Activated T-cell treated with anti-CD3 and anti-CD28 coated beads, Interleukin-2, amount 50 U/mL, for 1 hour (primary cell): ENCODE measurements around the gene BDP1.
"Not testable (repeated sequence)": the region's sequence is repeated elsewhere in the genome, so short reads cannot be mapped to it uniquely, and the experiment has no call there.

Experiments
- DNase-seq: peaks from one replicate; pipeline ENCODE4 v3.0.0-alpha.2; 2020

Gene BDP1

GRCh38 chr5:71475788-71476384 is 20.4 kb downstream of the BDP1 start:
- no peak for DNase-seq

- DNase-seq = no peak
Measured at GRCh38 chr5:71481441-71481840, 26.0 kb downstream of the BDP1 start.

GRCh38 chr5:71482132-71482531 is 26.7 kb downstream of the BDP1 start:
- no peak for DNase-seq

- DNase-seq = no peak
Measured at GRCh38 chr5:71483355-71483754, 27.9 kb downstream of the BDP1 start.

- no peak for DNase-seq
Measured at GRCh38 chr5:71492817-71493615, 37.6 kb downstream of the BDP1 start.

- not testable (repeated sequence) for DNase-seq
Measured at GRCh38 chr5:71494202-71494601, 38.8 kb downstream of the BDP1 start.

- DNase-seq = not testable (repeated sequence)
Measured at GRCh38 chr5:71498756-71499155, 43.3 kb downstream of the BDP1 start.

GRCh38 chr5:71503536-71503935 is 48.1 kb downstream of the BDP1 start:
- no peak for DNase-seq

GRCh38 chr5:71522151-71522550 is 66.7 kb downstream of the BDP1 start:
- no peak for DNase-seq

GRCh38 chr5:71525611-71526010 is 70.2 kb downstream of the BDP1 start:
- DNase-seq = not testable (repeated sequence)

- DNase-seq = no peak
Measured at GRCh38 chr5:71528206-71528605, 72.8 kb downstream of the BDP1 start.

- DNase-seq = no peak
Measured at GRCh38 chr5:71529682-71530081, 74.2 kb downstream of the BDP1 start.

- DNase-seq = no peak
Measured at GRCh38 chr5:71533142-71533541, 77.7 kb downstream of the BDP1 start.

GRCh38 chr5:71533615-71534014 is 78.2 kb downstream of the BDP1 start:
- no peak for DNase-seq

- no peak for DNase-seq
Measured at GRCh38 chr5:71537687-71538086, 82.2 kb downstream of the BDP1 start.

GRCh38 chr5:71550885-71551284 is 95.4 kb downstream of the BDP1 start:
- not testable (repeated sequence) for DNase-seq

- not testable (repeated sequence) for DNase-seq
Measured at GRCh38 chr5:71551582-71551981, 96.1 kb downstream of the BDP1 start.

GRCh38 chr5:71552026-71552749 is 96.7 kb downstream of the BDP1 start:
- DNase-seq = not testable (repeated sequence)

GRCh38 chr5:71563161-71563560 is 107.7 kb downstream of the BDP1 start:
- DNase-seq = no peak

- no peak for DNase-seq
Measured at GRCh38 chr5:71564895-71565294, 109.4 kb downstream of the BDP1 start.

GRCh38 chr5:71569748-71570509 is 114.5 kb downstream of the BDP1 start:
- DNase-seq = no peak

GRCh38 chr5:71571811-71572210 is 116.4 kb downstream of the BDP1 start:
- not testable (repeated sequence) for DNase-seq

GRCh38 chr5:71573591-71573990 is 118.1 kb downstream of the BDP1 start:
- DNase-seq = no peak
